Measurements from ENCODE around the gene ATP5F1A.

DNA sequence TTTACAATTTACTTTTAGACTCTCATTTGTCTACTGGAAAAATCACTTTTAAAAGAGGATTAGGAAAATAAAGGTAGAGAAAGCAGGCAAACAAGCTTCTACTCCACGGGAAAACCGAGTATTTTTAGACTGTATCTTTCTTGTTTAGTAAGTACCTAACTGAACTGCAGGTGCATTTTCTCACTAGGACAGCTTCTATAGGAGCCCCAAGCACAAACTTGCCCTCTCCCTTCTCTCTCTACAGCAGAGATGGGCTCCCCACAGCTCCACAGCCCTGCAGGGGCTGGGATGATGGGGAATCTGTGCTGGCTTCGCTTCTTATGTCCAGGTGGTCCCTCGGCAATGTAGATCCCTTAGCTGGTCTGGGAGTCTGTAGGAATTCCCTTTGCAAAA, 42.3 kb downstream of the ATP5F1A start:
- TF ChIP-seq, protein P1, sequence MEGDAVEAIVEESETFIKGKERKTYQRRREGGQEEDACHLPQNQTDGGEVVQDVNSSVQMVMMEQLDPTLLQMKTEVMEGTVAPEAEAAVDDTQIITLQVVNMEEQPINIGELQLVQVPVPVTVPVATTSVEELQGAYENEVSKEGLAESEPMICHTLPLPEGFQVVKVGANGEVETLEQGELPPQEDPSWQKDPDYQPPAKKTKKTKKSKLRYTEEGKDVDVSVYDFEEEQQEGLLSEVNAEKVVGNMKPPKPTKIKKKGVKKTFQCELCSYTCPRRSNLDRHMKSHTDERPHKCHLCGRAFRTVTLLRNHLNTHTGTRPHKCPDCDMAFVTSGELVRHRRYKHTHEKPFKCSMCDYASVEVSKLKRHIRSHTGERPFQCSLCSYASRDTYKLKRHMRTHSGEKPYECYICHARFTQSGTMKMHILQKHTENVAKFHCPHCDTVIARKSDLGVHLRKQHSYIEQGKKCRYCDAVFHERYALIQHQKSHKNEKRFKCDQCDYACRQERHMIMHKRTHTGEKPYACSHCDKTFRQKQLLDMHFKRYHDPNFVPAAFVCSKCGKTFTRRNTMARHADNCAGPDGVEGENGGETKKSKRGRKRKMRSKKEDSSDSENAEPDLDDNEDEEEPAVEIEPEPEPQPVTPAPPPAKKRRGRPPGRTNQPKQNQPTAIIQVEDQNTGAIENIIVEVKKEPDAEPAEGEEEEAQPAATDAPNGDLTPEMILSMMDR (IDR thresholded peaks at IDR 0.05; ENCODE audit: poor library complexity): no peak
- TF ChIP-seq EZH2 (IDR thresholded peaks at IDR 0.05; ENCODE audit: borderline replicate concordance) (no peak), EZH2phosphoT487 (IDR thresholded peaks at IDR 0.05; ENCODE audit: low read depth, severe bottlenecking, unreplicated experiment) (no peak)
